Sigmoid colon (tissue), 4 donors: Measurements from ENCODE around the gene ADSL.

Experiments
- EP300 ChIP-seq, 4 donors: sonication (generic); formaldehyde crosslinking; IDR thresholded peaks; one replicate each; pipeline ENCODE4 v1.6.1; 2017; ENCODE audit warnings: antibody characterized with exemption in 4 of 4
- POLR2A ChIP-seq, 2 donors: fragments of 450-650 bp; IDR thresholded peaks; one replicate each; pipeline ENCODE4 v1.6.1; 2016; ENCODE audit warnings: antibody characterized with exemption in 2 of 2, mild to moderate bottlenecking in 2 of 2, moderate library complexity in 2 of 2
- TF ChIP-seq, protein P1 (sequence below), 4 experiments: fragments of 450-650 bp in 3 of 4; fragments of 200-600 bp in 1 of 4; IDR thresholded peaks; one replicate each; pipeline ENCODE4 v1.5.1; 2016 to 2019; ENCODE audit warnings: antibody characterized with exemption in 4 of 4, mild to moderate bottlenecking in 3 of 4, moderate library complexity in 2 of 4

DNA sequence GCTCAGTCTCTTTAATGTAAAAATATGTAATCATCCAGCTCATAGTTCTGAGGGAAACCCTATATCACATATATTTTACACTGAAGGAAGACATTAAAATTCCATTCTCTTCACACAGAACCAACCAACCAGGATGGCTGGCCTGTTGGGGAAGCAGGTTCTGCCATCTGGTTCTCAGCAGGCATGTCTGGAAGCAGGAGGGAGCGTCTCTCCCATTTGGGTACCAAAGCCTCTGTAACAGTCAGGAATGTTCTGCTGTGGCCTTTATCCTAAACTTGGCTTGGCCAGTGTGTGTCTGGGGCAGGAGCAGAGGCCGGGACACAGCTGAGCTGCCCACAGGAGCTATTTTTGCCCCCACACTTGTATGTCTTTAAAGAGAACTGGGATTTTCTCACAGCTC, 53.3 kb downstream of the ADSL start:
- TF ChIP-seq, protein P1, sequence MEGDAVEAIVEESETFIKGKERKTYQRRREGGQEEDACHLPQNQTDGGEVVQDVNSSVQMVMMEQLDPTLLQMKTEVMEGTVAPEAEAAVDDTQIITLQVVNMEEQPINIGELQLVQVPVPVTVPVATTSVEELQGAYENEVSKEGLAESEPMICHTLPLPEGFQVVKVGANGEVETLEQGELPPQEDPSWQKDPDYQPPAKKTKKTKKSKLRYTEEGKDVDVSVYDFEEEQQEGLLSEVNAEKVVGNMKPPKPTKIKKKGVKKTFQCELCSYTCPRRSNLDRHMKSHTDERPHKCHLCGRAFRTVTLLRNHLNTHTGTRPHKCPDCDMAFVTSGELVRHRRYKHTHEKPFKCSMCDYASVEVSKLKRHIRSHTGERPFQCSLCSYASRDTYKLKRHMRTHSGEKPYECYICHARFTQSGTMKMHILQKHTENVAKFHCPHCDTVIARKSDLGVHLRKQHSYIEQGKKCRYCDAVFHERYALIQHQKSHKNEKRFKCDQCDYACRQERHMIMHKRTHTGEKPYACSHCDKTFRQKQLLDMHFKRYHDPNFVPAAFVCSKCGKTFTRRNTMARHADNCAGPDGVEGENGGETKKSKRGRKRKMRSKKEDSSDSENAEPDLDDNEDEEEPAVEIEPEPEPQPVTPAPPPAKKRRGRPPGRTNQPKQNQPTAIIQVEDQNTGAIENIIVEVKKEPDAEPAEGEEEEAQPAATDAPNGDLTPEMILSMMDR (IDR thresholded peaks at IDR 0.05) = no peak
- no peak for TF ChIP-seq POLR2A (IDR thresholded peaks at IDR 0.05)
- TF ChIP-seq EP300 (IDR thresholded peaks at IDR 0.05) = no peak
